Measurements from ENCODE around the gene MFSD11. TPM values are rescaled to one million over a fixed set of nuclear protein-coding genes. Genes with fewer than 3 reads are reported as not detected.

Gene MFSD11
- polyA plus RNA-seq, 1 donor from 2014 or later: 36.1 TPM

DNA sequence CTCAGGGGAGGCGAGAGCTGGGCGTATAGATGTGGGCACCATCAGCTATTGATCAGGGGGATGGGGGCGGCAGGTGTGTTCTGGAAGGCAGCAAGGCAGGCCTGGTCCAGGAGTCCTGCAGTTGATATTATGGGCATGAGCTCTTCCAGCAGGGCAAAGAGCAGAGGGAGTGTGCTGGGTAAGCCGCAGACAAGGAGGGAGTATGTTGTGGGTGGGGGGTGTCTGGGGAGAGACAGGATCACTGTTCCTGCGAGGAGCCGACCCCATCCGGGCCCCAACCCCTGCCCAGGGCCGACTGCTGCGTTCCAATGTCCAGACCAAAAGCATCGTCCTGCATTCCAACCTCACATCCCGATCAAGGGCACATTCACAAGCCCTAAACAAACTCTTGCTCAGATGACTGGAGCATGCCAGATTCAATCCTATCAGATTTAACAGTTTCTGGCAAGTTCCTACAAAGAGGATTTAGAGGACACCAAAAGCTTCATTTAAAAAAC, 36.4 kb upstream of the MFSD11 start:
- Histone ChIP-seq H3K27me3 (ENCODE audit: insufficient read depth, low read depth, low read length) (no peaks in the 10 kb centered on the region), H3K4me2 (ENCODE audit: low read length) (no peak overlapping the region), H3K4me3 (ENCODE audit: low read length) (no peak overlapping the region), H3K9ac (ENCODE audit: low read length) (peak overlapping the region; percentile 18), H4K20me1 (ENCODE audit: insufficient read depth) (no peaks in the 10 kb centered on the region), H3F3A (ENCODE audit: insufficient read depth, low read length, poor library complexity, severe bottlenecking) (no peaks in the 10 kb centered on the region), H3K9me2 (ENCODE audit: insufficient read depth, low read length) (no peaks in the 10 kb centered on the region), H3K27ac (ENCODE audit: low read length) (no peak overlapping the region), H3K9me3 (ENCODE audit: low read length) (no peaks in the 10 kb centered on the region), H3K36me3 (ENCODE audit: insufficient read depth, low read length) (no peaks in the 10 kb centered on the region), H3K79me2 (replicated peaks; ENCODE audit: insufficient read depth, low read length) (peaks cover 39% of the 10 kb centered on the region), H2AFZ (ENCODE audit: low read depth, low read length) (no peak overlapping the region)
- TF ChIP-seq TAF1 (IDR thresholded peaks at IDR 0.05; ENCODE audit: low read depth) (no peak), SMC3 (conservative IDR thresholded peaks at IDR 0.05; ENCODE audit: poor library complexity) (no peak), EZH2 (IDR thresholded peaks at IDR 0.05; ENCODE audit: borderline replicate concordance, insufficient read depth, low read length, poor library complexity, severe bottlenecking) (no peak), RAD21 (conservative IDR thresholded peaks at IDR 0.05) (no peak), POLR2AphosphoS5 (IDR thresholded peaks at IDR 0.05) (no peak), EP300 (conservative IDR thresholded peaks at IDR 0.05; ENCODE audit: poor library complexity, severe bottlenecking) (no peak), MXI1 (conservative IDR thresholded peaks at IDR 0.05; ENCODE audit: poor library complexity, severe bottlenecking) (no peak)
- TF ChIP-seq, protein P1, sequence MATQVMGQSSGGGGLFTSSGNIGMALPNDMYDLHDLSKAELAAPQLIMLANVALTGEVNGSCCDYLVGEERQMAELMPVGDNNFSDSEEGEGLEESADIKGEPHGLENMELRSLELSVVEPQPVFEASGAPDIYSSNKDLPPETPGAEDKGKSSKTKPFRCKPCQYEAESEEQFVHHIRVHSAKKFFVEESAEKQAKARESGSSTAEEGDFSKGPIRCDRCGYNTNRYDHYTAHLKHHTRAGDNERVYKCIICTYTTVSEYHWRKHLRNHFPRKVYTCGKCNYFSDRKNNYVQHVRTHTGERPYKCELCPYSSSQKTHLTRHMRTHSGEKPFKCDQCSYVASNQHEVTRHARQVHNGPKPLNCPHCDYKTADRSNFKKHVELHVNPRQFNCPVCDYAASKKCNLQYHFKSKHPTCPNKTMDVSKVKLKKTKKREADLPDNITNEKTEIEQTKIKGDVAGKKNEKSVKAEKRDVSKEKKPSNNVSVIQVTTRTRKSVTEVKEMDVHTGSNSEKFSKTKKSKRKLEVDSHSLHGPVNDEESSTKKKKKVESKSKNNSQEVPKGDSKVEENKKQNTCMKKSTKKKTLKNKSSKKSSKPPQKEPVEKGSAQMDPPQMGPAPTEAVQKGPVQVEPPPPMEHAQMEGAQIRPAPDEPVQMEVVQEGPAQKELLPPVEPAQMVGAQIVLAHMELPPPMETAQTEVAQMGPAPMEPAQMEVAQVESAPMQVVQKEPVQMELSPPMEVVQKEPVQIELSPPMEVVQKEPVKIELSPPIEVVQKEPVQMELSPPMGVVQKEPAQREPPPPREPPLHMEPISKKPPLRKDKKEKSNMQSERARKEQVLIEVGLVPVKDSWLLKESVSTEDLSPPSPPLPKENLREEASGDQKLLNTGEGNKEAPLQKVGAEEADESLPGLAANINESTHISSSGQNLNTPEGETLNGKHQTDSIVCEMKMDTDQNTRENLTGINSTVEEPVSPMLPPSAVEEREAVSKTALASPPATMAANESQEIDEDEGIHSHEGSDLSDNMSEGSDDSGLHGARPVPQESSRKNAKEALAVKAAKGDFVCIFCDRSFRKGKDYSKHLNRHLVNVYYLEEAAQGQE (IDR thresholded peaks at IDR 0.05; ENCODE audit: borderline replicate concordance): no peak
- TF ChIP-seq, protein P2, sequence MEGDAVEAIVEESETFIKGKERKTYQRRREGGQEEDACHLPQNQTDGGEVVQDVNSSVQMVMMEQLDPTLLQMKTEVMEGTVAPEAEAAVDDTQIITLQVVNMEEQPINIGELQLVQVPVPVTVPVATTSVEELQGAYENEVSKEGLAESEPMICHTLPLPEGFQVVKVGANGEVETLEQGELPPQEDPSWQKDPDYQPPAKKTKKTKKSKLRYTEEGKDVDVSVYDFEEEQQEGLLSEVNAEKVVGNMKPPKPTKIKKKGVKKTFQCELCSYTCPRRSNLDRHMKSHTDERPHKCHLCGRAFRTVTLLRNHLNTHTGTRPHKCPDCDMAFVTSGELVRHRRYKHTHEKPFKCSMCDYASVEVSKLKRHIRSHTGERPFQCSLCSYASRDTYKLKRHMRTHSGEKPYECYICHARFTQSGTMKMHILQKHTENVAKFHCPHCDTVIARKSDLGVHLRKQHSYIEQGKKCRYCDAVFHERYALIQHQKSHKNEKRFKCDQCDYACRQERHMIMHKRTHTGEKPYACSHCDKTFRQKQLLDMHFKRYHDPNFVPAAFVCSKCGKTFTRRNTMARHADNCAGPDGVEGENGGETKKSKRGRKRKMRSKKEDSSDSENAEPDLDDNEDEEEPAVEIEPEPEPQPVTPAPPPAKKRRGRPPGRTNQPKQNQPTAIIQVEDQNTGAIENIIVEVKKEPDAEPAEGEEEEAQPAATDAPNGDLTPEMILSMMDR (IDR thresholded peaks at IDR 0.05; ENCODE audit: poor library complexity, severe bottlenecking): no peak

DNA sequence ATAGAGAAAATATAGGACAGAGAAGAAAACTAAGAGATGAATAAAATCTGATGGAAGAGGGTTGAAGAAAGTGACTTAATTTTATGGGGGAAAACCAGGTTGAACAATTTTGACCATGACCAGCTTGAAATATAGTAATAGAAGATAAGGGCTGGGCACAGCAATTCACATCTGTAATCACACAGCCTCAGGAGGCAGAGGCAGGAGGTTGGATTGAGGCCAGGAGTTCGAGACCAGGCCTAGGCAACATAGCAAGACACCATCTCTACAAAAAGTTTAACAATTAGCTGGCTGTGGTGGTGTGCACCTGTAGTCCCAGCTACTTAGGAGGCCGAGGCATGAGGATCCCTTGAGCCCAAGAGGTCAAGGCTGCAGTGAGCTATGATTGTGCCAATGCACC, 35.8 kb upstream of the MFSD11 start:
- Histone ChIP-seq H3K4me3 (ENCODE audit: low read length) (no peak overlapping the region), H3K27me3 (ENCODE audit: insufficient read depth, low read depth, low read length) (no peaks in the 10 kb centered on the region), H4K20me1 (ENCODE audit: insufficient read depth) (no peaks in the 10 kb centered on the region), H3K9me3 (ENCODE audit: low read length) (no peaks in the 10 kb centered on the region), H2AFZ (ENCODE audit: low read depth, low read length) (no peak overlapping the region), H3K4me2 (ENCODE audit: low read length) (no peak overlapping the region), H3K9ac (ENCODE audit: low read length) (no peak overlapping the region), H3F3A (ENCODE audit: insufficient read depth, low read length, poor library complexity, severe bottlenecking) (no peaks in the 10 kb centered on the region), H3K79me2 (replicated peaks; ENCODE audit: insufficient read depth, low read length) (peaks cover 44% of the 10 kb centered on the region), H3K27ac (ENCODE audit: low read length) (no peak overlapping the region), H3K36me3 (ENCODE audit: insufficient read depth, low read length) (no peaks in the 10 kb centered on the region), H3K9me2 (ENCODE audit: insufficient read depth, low read length) (no peaks in the 10 kb centered on the region)
- no peak for TF ChIP-seq SMC3 (conservative IDR thresholded peaks at IDR 0.05; ENCODE audit: poor library complexity)
- TF ChIP-seq, protein P2 (IDR thresholded peaks at IDR 0.05; ENCODE audit: poor library complexity, severe bottlenecking): no peak
- no peak for TF ChIP-seq EP300 (conservative IDR thresholded peaks at IDR 0.05; ENCODE audit: poor library complexity, severe bottlenecking)
- no peak for TF ChIP-seq EZH2 (IDR thresholded peaks at IDR 0.05; ENCODE audit: borderline replicate concordance, insufficient read depth, low read length, poor library complexity, severe bottlenecking)
- no peak for TF ChIP-seq POLR2AphosphoS5 (IDR thresholded peaks at IDR 0.05)
- TF ChIP-seq, protein P1 (IDR thresholded peaks at IDR 0.05; ENCODE audit: borderline replicate concordance): no peak
- no peak for TF ChIP-seq MXI1 (conservative IDR thresholded peaks at IDR 0.05; ENCODE audit: poor library complexity, severe bottlenecking)
- no peak for TF ChIP-seq RAD21 (conservative IDR thresholded peaks at IDR 0.05)
- TF ChIP-seq TAF1 (IDR thresholded peaks at IDR 0.05; ENCODE audit: low read depth): no peak

Data from neural cell (in vitro differentiated cells).